HEK293T (cell line): ENCODE measurements around the gene SMURF1.

Experiments
- CTCF ChIA-PET: fragments of 350-600 bp; formaldehyde crosslinking; extraction: SDS; loops from one replicate; lab custom pipeline; 2021; ENCODE audit warnings: antibody characterized with exemption, inconsistent platforms; lab: Yijun Ruan, JAX
- POLR2A ChIA-PET: fragments of 350-600 bp; formaldehyde crosslinking; extraction: SDS; loops from one replicate; lab custom pipeline; 2020; ENCODE audit warnings: antibody characterized with exemption, inconsistent platforms; lab: Yijun Ruan, JAX
- DNase-seq: peaks from one replicate; pipeline ENCODE4 v3.0.0; 2012; ENCODE audit warnings: mixed read lengths; ENCODE audit errors: extremely low spot score
- ARNT ChIP-seq: fragments of 450-650 bp; IDR thresholded peaks from 2 replicates; pipeline ENCODE4 v1.6.1; 2017; ENCODE audit warnings: mild to moderate bottlenecking
- BHLHE40 ChIP-seq: fragments of 450-650 bp; IDR thresholded peaks from 2 replicates; pipeline ENCODE4 v1.6.1; 2016; ENCODE audit warnings: mild to moderate bottlenecking, moderate library complexity, borderline replicate concordance
- CTBP1 ChIP-seq: fragments of 450-650 bp; IDR thresholded peaks from 2 replicates; pipeline ENCODE4 v1.6.1; 2016; ENCODE audit warnings: borderline replicate concordance
- ELF4 ChIP-seq: fragments of 450-650 bp; IDR thresholded peaks from 2 replicates; pipeline ENCODE4 v1.6.1; 2017; ENCODE audit warnings: antibody characterized with exemption
- FOXA1 ChIP-seq: fragments of 450-650 bp; IDR thresholded peaks from 2 replicates; pipeline ENCODE4 v1.6.1; 2016; ENCODE audit warnings: mild to moderate bottlenecking
- FOXK2 ChIP-seq: fragments of 450-650 bp; IDR thresholded peaks from 2 replicates; pipeline ENCODE4 v1.6.1; 2016; ENCODE audit warnings: mild to moderate bottlenecking
- FOXM1 ChIP-seq: fragments of 450-650 bp; IDR thresholded peaks from 2 replicates; pipeline ENCODE4 v1.6.1; 2017; ENCODE audit warnings: mild to moderate bottlenecking, borderline replicate concordance
- HDGF ChIP-seq: fragments of 450-650 bp; IDR thresholded peaks from 2 replicates; pipeline ENCODE4 v1.6.1; 2017; ENCODE audit warnings: antibody characterized with exemption, borderline replicate concordance
- L3MBTL2 ChIP-seq: fragments of 450-650 bp; conservative IDR thresholded peaks from 2 replicates; pipeline ENCODE4 v1.6.1; 2016; ENCODE audit warnings: mild to moderate bottlenecking
- LEF1 ChIP-seq: fragments of 450-650 bp; IDR thresholded peaks from 2 replicates; pipeline ENCODE4 v1.6.1; 2017; ENCODE audit warnings: mild to moderate bottlenecking, borderline replicate concordance
- NFRKB ChIP-seq: fragments of 450-650 bp; IDR thresholded peaks from 2 replicates; pipeline ENCODE4 v1.6.1; 2016; ENCODE audit warnings: mild to moderate bottlenecking, moderate library complexity
- PKNOX1 ChIP-seq: fragments of 450-650 bp; IDR thresholded peaks from 2 replicates; pipeline ENCODE4 v1.6.1; 2016
- SP1 ChIP-seq: fragments of 450-650 bp; IDR thresholded peaks from 2 replicates; pipeline ENCODE4 v1.6.1; 2017
- SUZ12 ChIP-seq: fragments of 450-650 bp; IDR thresholded peaks from 2 replicates; pipeline ENCODE4 v1.6.1; 2016; ENCODE audit warnings: mild to moderate bottlenecking
- TARDBP ChIP-seq: fragments of 450-650 bp; IDR thresholded peaks from 2 replicates; pipeline ENCODE4 v1.6.1; 2016
- ZNF384 ChIP-seq: fragments of 450-650 bp; IDR thresholded peaks from 2 replicates; pipeline ENCODE4 v1.6.1; 2016

SMURF1 gene

GRCh38 chr7:99124751-99125504 lies 19.0 kb downstream of the SMURF1 start:
- TF ChIP-seq NFRKB, result no peak
- no peak for TF ChIP-seq L3MBTL2
- no peak for TF ChIP-seq ARNT
- no peak for TF ChIP-seq SP1
- no peak for TF ChIP-seq LEF1
- TF ChIP-seq HDGF, result no peak
- TF ChIP-seq FOXK2, result no peak
- TF ChIP-seq ELF4, result no peak
- TF ChIP-seq SUZ12, result no peak
- no peak for TF ChIP-seq PKNOX1
- TF ChIP-seq BHLHE40, result no peak
- no peak for TF ChIP-seq FOXM1
- TF ChIP-seq CTBP1, result no peak
- no peak for TF ChIP-seq FOXA1
- TF ChIP-seq TARDBP, result no peak
- TF ChIP-seq ZNF384, result no peak
- no peak for DNase-seq
- ChIA-PET CTCF (no interaction called here), POLR2A (no interaction called here)

DNA sequence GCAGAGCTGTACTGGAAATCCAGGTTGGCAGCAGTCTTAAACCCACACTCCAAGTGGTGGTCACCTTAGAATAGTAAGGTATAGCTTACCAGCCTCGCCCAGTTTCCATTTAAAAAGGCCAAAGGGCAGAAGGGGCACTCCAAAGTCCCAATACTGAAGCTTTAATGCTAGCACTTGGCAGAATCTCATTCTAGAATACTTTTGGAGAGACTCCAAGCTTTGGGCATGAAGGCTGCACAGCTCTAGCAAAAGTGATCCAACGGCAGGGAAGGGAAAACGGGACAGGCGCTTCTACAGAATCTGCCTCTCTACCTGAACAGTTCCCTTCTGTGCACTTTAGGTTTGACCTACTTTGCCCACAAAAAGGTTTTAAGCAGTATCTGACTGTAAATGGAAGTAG lies 19.7 kb downstream of the SMURF1 start:
- CTCF ChIA-PET, result no interaction called here
- TF ChIP-seq BHLHE40 (no peak), NFRKB (no peak), ZNF384 (no peak), FOXK2 (no peak), SP1 (no peak), FOXA1 (no peak)
- POLR2A ChIA-PET, result interaction anchor here (0.6 kb wide), 1 partner anchor 17 kb away, joined by 3 read pairs; no protein-coding TSS in a partner anchor

GRCh38 chr7:99123571-99124033 lies 20.3 kb downstream of the SMURF1 start:
- POLR2A ChIA-PET, result interaction anchor here (0.6 kb wide), 1 partner anchor 18 kb away, joined by 3 read pairs; no protein-coding TSS in a partner anchor
- CTCF ChIA-PET, result no interaction called here
- no peak for DNase-seq
- no peak for TF ChIP-seq CTBP1
- no peak for TF ChIP-seq L3MBTL2
- TF ChIP-seq LEF1, result no peak
- TF ChIP-seq ARNT, result no peak
- TF ChIP-seq HDGF, result no peak
- TF ChIP-seq FOXK2, result no peak
- TF ChIP-seq ELF4, result no peak
- no peak for TF ChIP-seq SUZ12
- no peak for TF ChIP-seq PKNOX1
- TF ChIP-seq FOXA1, result no peak
- TF ChIP-seq TARDBP, result no peak

More for the DNA sequence above, 19.7 kb downstream of the SMURF1 start:
- DNase-seq, result no peak

DNA sequence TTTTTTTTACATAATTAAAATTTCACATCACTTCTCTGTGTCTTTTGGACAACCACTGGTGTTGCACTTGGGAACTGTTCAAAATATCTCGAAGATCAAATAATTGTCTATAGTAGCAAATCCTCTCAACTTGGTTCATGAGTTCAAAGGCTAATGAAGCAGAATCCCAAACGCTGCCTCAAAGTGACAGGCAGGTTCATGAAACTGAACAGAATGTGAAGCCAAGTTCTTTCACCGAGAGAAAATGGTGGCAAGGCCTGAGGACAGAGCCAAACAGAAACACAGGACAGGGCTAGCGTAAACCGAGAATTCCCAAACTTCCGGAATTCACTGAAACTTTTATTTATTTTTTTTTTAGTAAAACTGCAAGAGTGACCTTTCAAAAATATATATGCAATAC lies 21.1 kb downstream of the SMURF1 start:
- ChIA-PET CTCF (no interaction called here), POLR2A (no interaction called here)
- DNase-seq, result no peak
- no peak for TF ChIP-seq NFRKB
- TF ChIP-seq FOXK2, result no peak
- no peak for TF ChIP-seq HDGF
- no peak for TF ChIP-seq FOXM1
- TF ChIP-seq ZNF384, result no peak
- TF ChIP-seq SUZ12, result no peak
- TF ChIP-seq FOXA1, result no peak
- no peak for TF ChIP-seq CTBP1

- DNase-seq, result no peak
- TF ChIP-seq CTBP1 (no peak), HDGF (no peak), SUZ12 (no peak), LEF1 (no peak), SP1 (no peak), FOXM1 (no peak), FOXA1 (no peak), L3MBTL2 (no peak), NFRKB (no peak), ELF4 (no peak), BHLHE40 (no peak), ZNF384 (no peak)
- ChIA-PET POLR2A (no interaction called here), CTCF (no interaction called here)
Measured at GRCh38 chr7:99121496-99122021, 22.3 kb downstream of the SMURF1 start.

DNA sequence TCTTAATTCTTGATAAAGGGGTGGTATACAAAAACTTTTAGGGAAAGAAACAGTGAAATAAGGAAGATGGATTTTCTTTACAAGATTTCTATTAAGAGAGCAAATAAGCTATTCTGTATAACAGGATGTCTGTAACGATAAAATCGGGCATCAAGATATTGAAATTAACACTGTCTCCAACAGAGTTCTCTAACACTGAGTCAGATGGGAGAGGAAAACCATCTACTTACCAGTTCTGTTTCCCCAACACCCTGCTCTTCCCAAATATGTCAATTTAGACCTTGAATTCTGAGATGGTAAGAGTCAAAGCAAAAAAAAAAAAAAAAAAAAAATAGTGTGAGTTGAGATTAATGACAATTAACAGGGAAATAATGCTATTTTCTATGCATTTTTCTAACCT lies 23.0 kb downstream of the SMURF1 start:
- no peak for TF ChIP-seq LEF1
- no peak for TF ChIP-seq SP1
- no peak for TF ChIP-seq ZNF384
- no peak for TF ChIP-seq ELF4
- POLR2A ChIA-PET, result no interaction called here
- DNase-seq, result no peak
- CTCF ChIA-PET, result interaction anchor here (0.7 kb wide), 1 partner anchor 191 kb away, joined by 9 read pairs; no protein-coding TSS in a partner anchor

- CTCF ChIA-PET, result interaction anchor here (0.7 kb wide), 1 partner anchor 191 kb away, joined by 9 read pairs; no protein-coding TSS in a partner anchor
- DNase-seq, result no peak
- TF ChIP-seq L3MBTL2, result no peak
- TF ChIP-seq ELF4, result no peak
- no peak for TF ChIP-seq FOXM1
- TF ChIP-seq FOXK2, result no peak
- TF ChIP-seq FOXA1, result no peak
- no peak for TF ChIP-seq BHLHE40
- no peak for TF ChIP-seq NFRKB
- TF ChIP-seq PKNOX1, result no peak
- TF ChIP-seq TARDBP, result no peak
- no peak for TF ChIP-seq ARNT
- no peak for TF ChIP-seq LEF1
- no peak for TF ChIP-seq SUZ12
- no peak for TF ChIP-seq SP1
- TF ChIP-seq HDGF, result no peak
- TF ChIP-seq ZNF384, result no peak
- no peak for TF ChIP-seq CTBP1
- POLR2A ChIA-PET, result no interaction called here
Measured at GRCh38 chr7:99120501-99120900, 23.4 kb downstream of the SMURF1 start.
